ENCODE data around the gene SLC27A6.

Gene SLC27A6

GRCh38 chr5:129003232-129003631, 37.9 kb downstream of the SLC27A6 start:
- H3K4me1 ChIP-seq (ENCODE audit: control insufficient read depth in 2 of 2, insufficient read depth in 1 of 2, low read depth in 1 of 2, low read length in 2 of 2): peaks cover 10 to 11% of the 10 kb centered on the region in 2 donors
- DNase-seq (ENCODE audit: low spot score): no peak
- H3K18ac ChIP-seq (ENCODE audit: low read length): no peak overlapping the region
- peak overlapping the region; percentile 73 for H2AFZ ChIP-seq (ENCODE audit: low read length)
- no peaks in the 10 kb centered on the region for H3K27me3 ChIP-seq (ENCODE audit: control insufficient read depth in 3 of 3, insufficient read depth in 3 of 3, low read depth in 1 of 3, low read length in 3 of 3)
- no peak overlapping the region for H3K4me3 ChIP-seq (ENCODE audit: low read length in 2 of 2)
- H4K8ac ChIP-seq (ENCODE audit: low read depth, low read length): no peak overlapping the region
- no peak overlapping the region for H3K23ac ChIP-seq (ENCODE audit: low read depth, low read length, poor library complexity)
- no peak overlapping the region for H3K27ac ChIP-seq (replicated peaks; ENCODE audit: low read length)
- no peak overlapping the region for H3K4me2 ChIP-seq (ENCODE audit: insufficient read depth, low read length, poor library complexity, severe bottlenecking)
- no peak overlapping the region for H2BK5ac ChIP-seq (ENCODE audit: low read length)
- no peaks in the 10 kb centered on the region for H3K79me1 ChIP-seq (ENCODE audit: low read depth, low read length)
- no peak overlapping the region for H3K14ac ChIP-seq (ENCODE audit: low read length)
- H2BK15ac ChIP-seq (ENCODE audit: low read length): no peak overlapping the region
- no peak overlapping the region for H4K91ac ChIP-seq (ENCODE audit: low read depth, low read length, poor library complexity)
- H2BK12ac ChIP-seq (ENCODE audit: low read length): no peak overlapping the region
- no peaks in the 10 kb centered on the region for H3K36me3 ChIP-seq (replicated peaks in 1 of 2; ENCODE audit: control insufficient read depth in 2 of 2, insufficient read depth in 2 of 2, low read length in 2 of 2)
- no peaks in the 10 kb centered on the region for H3K9me3 ChIP-seq (replicated peaks in 1 of 2; ENCODE audit: control insufficient read depth in 2 of 2, insufficient read depth in 1 of 2, low read depth in 1 of 2, low read length in 2 of 2)
- no peak overlapping the region for H2BK120ac ChIP-seq (ENCODE audit: low read depth, low read length)
- WGBS, 2 donors (ENCODE audit: extremely low coverage in 2 of 2, insufficient read length in 2 of 2, insufficient replicate concordance in 1 of 2): no CpG with 5 or more reads among the region's 2 CpGs
- H3K4ac ChIP-seq (ENCODE audit: low read length): no peak overlapping the region
- H2AK5ac ChIP-seq (ENCODE audit: low read depth, low read length): no peak overlapping the region
- H3K9ac ChIP-seq (ENCODE audit: low read depth, low read length, poor library complexity): no peak overlapping the region

GRCh38 chr5:129014185-129014584, 48.9 kb downstream of the SLC27A6 start:
- no peak overlapping the region for H2AK5ac ChIP-seq (ENCODE audit: low read depth, low read length)
- no peak overlapping the region for H2BK120ac ChIP-seq (ENCODE audit: low read depth, low read length)
- WGBS, 2 donors (ENCODE audit: extremely low coverage in 2 of 2, insufficient read length in 2 of 2, insufficient replicate concordance in 1 of 2): no CpG with 5 or more reads among the region's 4 CpGs
- no peaks in the 10 kb centered on the region for H3K79me1 ChIP-seq (ENCODE audit: low read depth, low read length)
- H2BK15ac ChIP-seq (ENCODE audit: low read length): no peak overlapping the region
- no peaks in the 10 kb centered on the region for H3K36me3 ChIP-seq (replicated peaks in 1 of 2; ENCODE audit: control insufficient read depth in 2 of 2, insufficient read depth in 2 of 2, low read length in 2 of 2)
- no peak overlapping the region for H3K14ac ChIP-seq (ENCODE audit: low read length)
- H4K91ac ChIP-seq (ENCODE audit: low read depth, low read length, poor library complexity): no peak overlapping the region
- no peaks in the 10 kb centered on the region for H3K4me1 ChIP-seq (ENCODE audit: control insufficient read depth in 2 of 2, insufficient read depth in 1 of 2, low read depth in 1 of 2, low read length in 2 of 2)
- no peak overlapping the region for H3K23ac ChIP-seq (ENCODE audit: low read depth, low read length, poor library complexity)
- H3K4me2 ChIP-seq (ENCODE audit: insufficient read depth, low read length, poor library complexity, severe bottlenecking): no peak overlapping the region
- H2BK12ac ChIP-seq (ENCODE audit: low read length): no peak overlapping the region
- no peaks in the 10 kb centered on the region for H3K27me3 ChIP-seq (ENCODE audit: control insufficient read depth in 3 of 3, insufficient read depth in 3 of 3, low read depth in 1 of 3, low read length in 3 of 3)
- H3K9ac ChIP-seq (ENCODE audit: low read depth, low read length, poor library complexity): no peak overlapping the region
- H3K27ac ChIP-seq (replicated peaks; ENCODE audit: low read length): no peak overlapping the region
- no peak overlapping the region for H3K4me3 ChIP-seq (ENCODE audit: low read length in 2 of 2)
- H2BK5ac ChIP-seq (ENCODE audit: low read length): no peak overlapping the region
- no peak overlapping the region for H2AFZ ChIP-seq (ENCODE audit: low read length)
- H3K4ac ChIP-seq (ENCODE audit: low read length): no peak overlapping the region
- no peaks in the 10 kb centered on the region for H3K9me3 ChIP-seq (replicated peaks in 1 of 2; ENCODE audit: control insufficient read depth in 2 of 2, insufficient read depth in 1 of 2, low read depth in 1 of 2, low read length in 2 of 2)
- no peak for DNase-seq (ENCODE audit: low spot score)
- H4K8ac ChIP-seq (ENCODE audit: low read depth, low read length): no peak overlapping the region
- no peak overlapping the region for H3K18ac ChIP-seq (ENCODE audit: low read length)

- Histone ChIP-seq H3K4me1 (ENCODE audit: control insufficient read depth in 2 of 2, insufficient read depth in 1 of 2, low read depth in 1 of 2, low read length in 2 of 2) (no peaks in the 10 kb centered on the region), H3K9ac (ENCODE audit: low read depth, low read length, poor library complexity) (no peak overlapping the region), H3K4ac (ENCODE audit: low read length) (no peak overlapping the region), H4K8ac (ENCODE audit: low read depth, low read length) (no peak overlapping the region), H3K4me3 (ENCODE audit: low read length in 2 of 2) (no peak overlapping the region), H3K36me3 (replicated peaks in 1 of 2; ENCODE audit: control insufficient read depth in 2 of 2, insufficient read depth in 2 of 2, low read length in 2 of 2) (no peaks in the 10 kb centered on the region), H3K79me1 (ENCODE audit: low read depth, low read length) (no peaks in the 10 kb centered on the region), H2BK120ac (ENCODE audit: low read depth, low read length) (no peak overlapping the region), H3K27me3 (ENCODE audit: control insufficient read depth in 3 of 3, insufficient read depth in 3 of 3, low read depth in 1 of 3, low read length in 3 of 3) (no peaks in the 10 kb centered on the region), H3K4me2 (ENCODE audit: insufficient read depth, low read length, poor library complexity, severe bottlenecking) (no peak overlapping the region), H2AK5ac (ENCODE audit: low read depth, low read length) (no peak overlapping the region), H3K27ac (replicated peaks; ENCODE audit: low read length) (no peak overlapping the region), H3K14ac (ENCODE audit: low read length) (no peak overlapping the region), H2BK5ac (ENCODE audit: low read length) (no peak overlapping the region), H2BK15ac (ENCODE audit: low read length) (no peak overlapping the region), H3K9me3 (replicated peaks in 1 of 2; ENCODE audit: control insufficient read depth in 2 of 2, insufficient read depth in 1 of 2, low read depth in 1 of 2, low read length in 2 of 2) (no peaks in the 10 kb centered on the region), H3K18ac (ENCODE audit: low read length) (no peak overlapping the region), H3K23ac (ENCODE audit: low read depth, low read length, poor library complexity) (no peak overlapping the region), H4K91ac (ENCODE audit: low read depth, low read length, poor library complexity) (no peak overlapping the region), H2BK12ac (ENCODE audit: low read length) (no peak overlapping the region), H2AFZ (ENCODE audit: low read length) (no peak overlapping the region)
- DNase-seq (ENCODE audit: low spot score): no peak
Observed at GRCh38 chr5:129018837-129019236, 53.5 kb downstream of the SLC27A6 start.

- no peak for DNase-seq (ENCODE audit: low spot score)
- Histone ChIP-seq H3K36me3 (replicated peaks in 1 of 2; ENCODE audit: control insufficient read depth in 2 of 2, insufficient read depth in 2 of 2, low read length in 2 of 2) (no peaks in the 10 kb centered on the region), H4K91ac (ENCODE audit: low read depth, low read length, poor library complexity) (no peak overlapping the region), H3K4me1 (ENCODE audit: control insufficient read depth in 2 of 2, insufficient read depth in 1 of 2, low read depth in 1 of 2, low read length in 2 of 2) (no peaks in the 10 kb centered on the region), H2BK15ac (ENCODE audit: low read length) (no peak overlapping the region), H3K18ac (ENCODE audit: low read length) (no peak overlapping the region), H3K27me3 (ENCODE audit: control insufficient read depth in 3 of 3, insufficient read depth in 3 of 3, low read depth in 1 of 3, low read length in 3 of 3) (no peaks in the 10 kb centered on the region), H3K23ac (ENCODE audit: low read depth, low read length, poor library complexity) (no peak overlapping the region), H3K27ac (replicated peaks; ENCODE audit: low read length) (no peak overlapping the region), H3K4me3 (ENCODE audit: low read length in 2 of 2) (no peak overlapping the region), H3K4me2 (ENCODE audit: insufficient read depth, low read length, poor library complexity, severe bottlenecking) (no peak overlapping the region), H3K9ac (ENCODE audit: low read depth, low read length, poor library complexity) (no peak overlapping the region), H2AK5ac (ENCODE audit: low read depth, low read length) (no peak overlapping the region), H4K8ac (ENCODE audit: low read depth, low read length) (no peak overlapping the region), H2BK12ac (ENCODE audit: low read length) (no peak overlapping the region), H3K79me1 (ENCODE audit: low read depth, low read length) (no peaks in the 10 kb centered on the region), H3K14ac (ENCODE audit: low read length) (no peak overlapping the region), H2AFZ (ENCODE audit: low read length) (no peak overlapping the region), H2BK120ac (ENCODE audit: low read depth, low read length) (no peak overlapping the region), H2BK5ac (ENCODE audit: low read length) (no peak overlapping the region), H3K9me3 (replicated peaks in 1 of 2; ENCODE audit: control insufficient read depth in 2 of 2, insufficient read depth in 1 of 2, low read depth in 1 of 2, low read length in 2 of 2) (no peaks in the 10 kb centered on the region), H3K4ac (ENCODE audit: low read length) (no peak overlapping the region)
- WGBS, 2 donors (ENCODE audit: extremely low coverage in 2 of 2, insufficient read length in 2 of 2, insufficient replicate concordance in 1 of 2): no CpG with 5 or more reads among the region's 4 CpGs
Observed at GRCh38 chr5:129019401-129019908, 54.2 kb downstream of the SLC27A6 start.

All from neuronal stem cell (in vitro differentiated cells).